Measurements from ENCODE around the gene HRC. TPM values are rescaled to one million over a fixed set of nuclear protein-coding genes. Genes with fewer than 3 reads are reported as not detected.

Gene HRC
- total RNA-seq (not detected), polyA plus RNA-seq (not detected)

GRCh38 chr19:49155005-49155819 lies at the start of gene HRC:
Gene HRC, minus strand, starts transcription at chr19:49155396. Its CDS starts 159 bp downstream, at chr19:49155237.
- Histone ChIP-seq H3K27ac (ENCODE audit: low read depth, low read length) (peak within 1 kb of the TSS; percentile 77), H3K9me3 (ENCODE audit: low read length) (no peaks in the 10 kb centered on the region), H3K36me3 (ENCODE audit: insufficient read depth, low read length) (no peaks in the 10 kb centered on the region), H3K4me3 (ENCODE audit: low read length) (no peak within 1 kb of the TSS), H3K27me3 (ENCODE audit: insufficient read depth, low read length, poor library complexity, severe bottlenecking) (peaks cover 29% of the 10 kb centered on the region), H3K4me1 (ENCODE audit: insufficient read depth, low read length) (peaks cover 26% of the 10 kb centered on the region)
- CTCF ChIA-PET, result interaction anchor here (0.7 to 0.9 kb wide), 2 partner anchors 16 to 57 kb away, joined by 3 to 4 read pairs; no protein-coding TSS in a partner anchor
- Mint-ChIP-seq H3K4me1 (peaks cover 8 to 21% (median 17%) of the 10 kb centered on the region in 3 donors), H3K27ac (peak within 1 kb of the TSS in 1 of 8 donors; percentile 42), H3K4me3 (peak within 1 kb of the TSS in 2 of 7 donors; percentile 21 to 68), H3K9me3 (peaks cover 0 to 2% (median 0%) of the 10 kb centered on the region in 5 donors), H3K27me3 (peaks cover 43 to 69% of the 10 kb centered on the region in 2 donors), H3K36me3 (no peaks in the 10 kb centered on the region)
- DNase-seq, result no peak
- POLR2A ChIA-PET, result no interaction called here

GRCh38 chr19:49201042-49201441 lies 45.8 kb upstream of the HRC start:
- H3K4me3 Mint-ChIP-seq, result no peak overlapping the region
- Histone ChIP-seq H3K4me1 (ENCODE audit: insufficient read depth, low read length) (no peaks in the 10 kb centered on the region), H3K36me3 (ENCODE audit: insufficient read depth, low read length) (no peaks in the 10 kb centered on the region), H3K27me3 (ENCODE audit: insufficient read depth, low read length, poor library complexity, severe bottlenecking) (no peaks in the 10 kb centered on the region), H3K9me3 (ENCODE audit: low read length) (no peaks in the 10 kb centered on the region), H3K4me3 (ENCODE audit: low read length) (no peak overlapping the region), H3K27ac (ENCODE audit: low read depth, low read length) (no peak overlapping the region)
- no peaks in the 10 kb centered on the region for H3K9me3 Mint-ChIP-seq
- H3K36me3 Mint-ChIP-seq, result peaks cover 0 to 2% (median 0%) of the 10 kb centered on the region in 3 donors
- H3K27ac Mint-ChIP-seq, result no peak overlapping the region
- POLR2A ChIA-PET, result no interaction called here
- H3K4me1 Mint-ChIP-seq, result peaks cover 0 to 7% (median 5%) of the 10 kb centered on the region in 3 donors
- peaks cover 4 to 8% of the 10 kb centered on the region in 2 donors for H3K27me3 Mint-ChIP-seq
- no peak for DNase-seq
- CTCF ChIA-PET, result no interaction called here

DNA sequence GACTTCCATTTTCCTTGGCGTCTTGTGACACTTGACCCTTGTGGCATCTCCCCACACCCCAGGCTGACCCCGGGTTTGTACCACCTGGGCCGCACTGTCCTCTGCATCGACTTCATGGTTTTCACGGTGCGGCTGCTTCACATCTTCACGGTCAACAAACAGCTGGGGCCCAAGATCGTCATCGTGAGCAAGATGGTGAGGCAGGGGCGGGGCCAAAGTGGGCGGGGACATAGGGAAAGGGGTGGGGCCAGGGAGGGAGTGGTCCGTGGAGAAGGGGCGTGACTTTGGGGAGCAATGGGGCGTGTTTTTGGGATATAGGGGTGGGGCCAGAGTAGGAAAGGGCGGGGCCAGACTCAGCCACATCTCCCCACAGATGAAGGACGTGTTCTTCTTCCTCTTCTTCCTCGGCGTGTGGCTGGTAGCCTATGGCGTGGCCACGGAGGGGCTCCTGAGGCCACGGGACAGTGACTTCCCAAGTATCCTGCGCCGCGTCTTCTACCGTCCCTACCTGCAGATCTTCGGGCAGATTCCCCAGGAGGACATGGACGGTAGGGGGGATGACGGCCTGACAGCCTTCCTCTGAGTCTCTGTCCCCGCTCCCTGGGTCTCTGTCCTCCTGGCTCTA lies 45.2 kb upstream of the HRC start:
- H3K27ac ChIP-seq (ENCODE audit: low read depth, low read length), result no peak overlapping the region
- no peak overlapping the region for H3K4me3 ChIP-seq (ENCODE audit: low read length)
- Mint-ChIP-seq H3K4me3 (no peak overlapping the region), H3K27me3 (peaks cover 4 to 8% of the 10 kb centered on the region in 2 donors), H3K27ac (no peak overlapping the region), H3K36me3 (peaks cover 0 to 2% (median 0%) of the 10 kb centered on the region in 3 donors), H3K4me1 (peaks cover 0 to 7% (median 5%) of the 10 kb centered on the region in 3 donors), H3K9me3 (no peaks in the 10 kb centered on the region)
- H3K36me3 ChIP-seq (ENCODE audit: insufficient read depth, low read length), result no peaks in the 10 kb centered on the region
- DNase-seq, result no peak
- no peaks in the 10 kb centered on the region for H3K27me3 ChIP-seq (ENCODE audit: insufficient read depth, low read length, poor library complexity, severe bottlenecking)
- no peaks in the 10 kb centered on the region for H3K9me3 ChIP-seq (ENCODE audit: low read length)
- CTCF ChIA-PET, result interaction anchor here (1.5 kb wide), 1 partner anchor 8 kb away, joined by 4 read pairs; no protein-coding TSS in a partner anchor
- POLR2A ChIA-PET, result no interaction called here
- no peaks in the 10 kb centered on the region for H3K4me1 ChIP-seq (ENCODE audit: insufficient read depth, low read length)

DNA sequence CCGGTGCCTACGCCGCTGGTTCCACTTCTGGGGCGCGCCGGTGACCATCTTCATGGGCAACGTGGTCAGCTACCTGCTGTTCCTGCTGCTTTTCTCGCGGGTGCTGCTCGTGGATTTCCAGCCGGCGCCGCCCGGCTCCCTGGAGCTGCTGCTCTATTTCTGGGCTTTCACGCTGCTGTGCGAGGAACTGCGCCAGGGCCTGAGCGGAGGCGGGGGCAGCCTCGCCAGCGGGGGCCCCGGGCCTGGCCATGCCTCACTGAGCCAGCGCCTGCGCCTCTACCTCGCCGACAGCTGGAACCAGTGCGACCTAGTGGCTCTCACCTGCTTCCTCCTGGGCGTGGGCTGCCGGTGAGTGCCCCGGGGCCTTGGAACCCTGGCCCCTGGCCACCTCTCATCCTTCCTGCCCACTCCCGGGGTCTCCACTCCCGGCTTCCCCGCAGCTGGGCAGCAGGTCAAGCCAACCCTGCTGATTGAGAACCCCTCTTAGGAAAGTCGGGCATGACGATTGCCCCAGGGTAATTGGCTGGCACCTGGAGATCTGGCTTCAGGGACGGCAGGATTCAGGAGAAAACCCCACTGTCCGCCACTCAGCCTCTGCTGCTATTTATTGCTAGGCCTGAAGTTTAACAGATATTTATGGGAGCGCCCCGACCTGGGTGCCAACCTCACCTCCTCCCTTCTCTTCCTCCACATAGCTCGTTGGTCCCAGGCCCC lies 41.5 kb upstream of the HRC start:
- H3K27me3 Mint-ChIP-seq, result peaks cover 3 to 10% of the 10 kb centered on the region in 2 donors
- no peaks in the 10 kb centered on the region for H3K27me3 ChIP-seq (ENCODE audit: insufficient read depth, low read length, poor library complexity, severe bottlenecking)
- H3K4me3 ChIP-seq (ENCODE audit: low read length), result no peak overlapping the region
- no peaks in the 10 kb centered on the region for H3K9me3 Mint-ChIP-seq
- no peaks in the 10 kb centered on the region for H3K4me1 ChIP-seq (ENCODE audit: insufficient read depth, low read length)
- H3K4me1 Mint-ChIP-seq, result peaks cover 0 to 7% (median 5%) of the 10 kb centered on the region in 3 donors
- H3K27ac Mint-ChIP-seq, result peak overlapping the region in 1 of 8 donors; percentile 60
- no peaks in the 10 kb centered on the region for H3K36me3 Mint-ChIP-seq
- H3K4me3 Mint-ChIP-seq, result no peak overlapping the region
- H3K36me3 ChIP-seq (ENCODE audit: insufficient read depth, low read length), result no peaks in the 10 kb centered on the region
- DNase-seq, result no peak
- H3K9me3 ChIP-seq (ENCODE audit: low read length), result no peaks in the 10 kb centered on the region
- no peak overlapping the region for H3K27ac ChIP-seq (ENCODE audit: low read depth, low read length)
- CTCF ChIA-PET, result interaction anchor here (1.6 kb wide), 1 partner anchor 99 kb away, joined by 6 read pairs; no protein-coding TSS in a partner anchor
- POLR2A ChIA-PET, result no interaction called here

DNA sequence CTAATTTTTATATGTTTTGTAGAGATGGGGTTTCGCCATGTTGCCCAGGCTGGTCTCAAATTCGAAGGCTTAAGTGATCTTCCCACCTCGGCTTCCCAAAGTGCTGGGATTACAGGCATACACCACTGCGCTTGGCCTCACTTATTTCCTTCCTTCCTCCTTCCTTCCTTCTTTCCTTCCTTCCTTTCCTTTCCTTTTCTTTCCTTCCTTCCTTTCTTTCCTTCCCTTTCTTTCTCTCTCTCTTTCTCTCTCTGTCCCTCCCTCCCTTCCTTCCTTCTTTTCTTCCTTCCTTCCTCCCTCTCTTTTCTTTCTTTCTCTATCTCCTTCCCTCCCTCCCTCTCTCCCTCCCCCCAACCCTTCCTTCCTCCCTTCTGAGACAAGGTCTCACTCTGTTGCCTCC lies 39.2 kb upstream of the HRC start:
- H3K36me3 Mint-ChIP-seq, result no peaks in the 10 kb centered on the region
- H3K9me3 Mint-ChIP-seq, result no peaks in the 10 kb centered on the region
- H3K4me3 Mint-ChIP-seq, result no peak overlapping the region
- H3K4me1 ChIP-seq (ENCODE audit: insufficient read depth, low read length), result peaks cover 6% of the 10 kb centered on the region
- no peak for DNase-seq
- H3K27me3 Mint-ChIP-seq, result peaks cover 3 to 10% of the 10 kb centered on the region in 2 donors
- H3K9me3 ChIP-seq (ENCODE audit: low read length), result no peaks in the 10 kb centered on the region
- H3K4me1 Mint-ChIP-seq, result peaks cover 8 to 10% (median 10%) of the 10 kb centered on the region in 3 donors
- H3K4me3 ChIP-seq (ENCODE audit: low read length), result no peak overlapping the region
- H3K27ac Mint-ChIP-seq, result no peak overlapping the region
- no peaks in the 10 kb centered on the region for H3K36me3 ChIP-seq (ENCODE audit: insufficient read depth, low read length)
- POLR2A ChIA-PET, result no interaction called here
- CTCF ChIA-PET, result no interaction called here
- no peaks in the 10 kb centered on the region for H3K27me3 ChIP-seq (ENCODE audit: insufficient read depth, low read length, poor library complexity, severe bottlenecking)
- H3K27ac ChIP-seq (ENCODE audit: low read depth, low read length), result no peak overlapping the region

GRCh38 chr19:49193822-49194394 lies 38.7 kb upstream of the HRC start:
- Mint-ChIP-seq H3K36me3 (no peaks in the 10 kb centered on the region), H3K9me3 (no peaks in the 10 kb centered on the region), H3K27ac (no peak overlapping the region), H3K27me3 (peaks cover 6 to 12% of the 10 kb centered on the region in 2 donors), H3K4me1 (peaks cover 10% of the 10 kb centered on the region in 3 donors), H3K4me3 (no peak overlapping the region)
- H3K27me3 ChIP-seq (ENCODE audit: insufficient read depth, low read length, poor library complexity, severe bottlenecking), result no peaks in the 10 kb centered on the region
- DNase-seq, result no peak
- no peak overlapping the region for H3K27ac ChIP-seq (ENCODE audit: low read depth, low read length)
- peaks cover 8% of the 10 kb centered on the region for H3K4me1 ChIP-seq (ENCODE audit: insufficient read depth, low read length)
- ChIA-PET CTCF (no interaction called here), POLR2A (no interaction called here)
- H3K36me3 ChIP-seq (ENCODE audit: insufficient read depth, low read length), result no peaks in the 10 kb centered on the region
- H3K9me3 ChIP-seq (ENCODE audit: low read length), result no peaks in the 10 kb centered on the region
- H3K4me3 ChIP-seq (ENCODE audit: low read length), result no peak overlapping the region

DNA sequence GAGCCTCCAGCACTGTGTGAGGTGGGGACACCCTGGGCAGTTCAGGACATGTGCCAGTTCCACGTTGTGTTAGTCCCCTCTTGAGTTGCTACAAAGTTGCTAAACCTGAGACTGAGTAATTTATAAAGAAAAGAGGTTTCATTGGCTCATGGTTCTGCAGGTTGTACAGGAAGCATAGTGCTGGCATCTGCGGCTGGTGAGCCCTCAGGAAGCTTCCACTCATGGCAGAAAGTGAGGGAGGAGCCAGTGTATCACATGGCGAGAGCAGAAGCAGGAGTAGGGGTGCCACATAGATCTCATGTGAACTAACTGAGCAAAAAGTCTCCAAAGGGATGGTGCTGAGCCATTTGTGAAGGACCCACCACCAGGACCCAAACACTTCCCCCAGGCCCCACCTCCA lies 35.6 kb upstream of the HRC start:
- no peaks in the 10 kb centered on the region for H3K27me3 ChIP-seq (ENCODE audit: insufficient read depth, low read length, poor library complexity, severe bottlenecking)
- H3K4me1 Mint-ChIP-seq, result peaks cover 9 to 11% (median 10%) of the 10 kb centered on the region in 3 donors
- H3K4me3 Mint-ChIP-seq, result no peak overlapping the region
- CTCF ChIA-PET, result no interaction called here
- peaks cover 8% of the 10 kb centered on the region for H3K4me1 ChIP-seq (ENCODE audit: insufficient read depth, low read length)
- no peaks in the 10 kb centered on the region for H3K36me3 ChIP-seq (ENCODE audit: insufficient read depth, low read length)
- H3K36me3 Mint-ChIP-seq, result no peaks in the 10 kb centered on the region
- H3K9me3 ChIP-seq (ENCODE audit: low read length), result no peaks in the 10 kb centered on the region
- H3K27ac Mint-ChIP-seq, result no peak overlapping the region
- no peak overlapping the region for H3K27ac ChIP-seq (ENCODE audit: low read depth, low read length)
- peaks cover 10% of the 10 kb centered on the region in 2 donors for H3K27me3 Mint-ChIP-seq
- peaks cover 0 to 3% (median 2%) of the 10 kb centered on the region in 5 donors for H3K9me3 Mint-ChIP-seq
- H3K4me3 ChIP-seq (ENCODE audit: low read length), result no peak overlapping the region
- POLR2A ChIA-PET, result no interaction called here
- DNase-seq, result no peak
